ENCODE results near the gene PCGF1. TPM values are rescaled to one million over a fixed set of nuclear protein-coding genes. Genes with fewer than 3 reads are reported as not detected.

PCGF1 gene
- total and polyA plus RNA-seq, 9 of the 15 experiments (the other 6 are each of a cell fraction or from before 2014, with no cell fraction given) = 20.3 to 45.7 (median 29.3) TPM

GRCh38 chr2:74502720-74503505 lies 4.6 kb downstream of the PCGF1 start (continued):
- no peak for TF ChIP-seq IRF1 (CRISPR knock-in tag; IDR thresholded peaks at IDR 0.05; ENCODE audit: borderline replicate concordance)
- no peak for TF ChIP-seq NCOA6 (IDR thresholded peaks at IDR 0.05)
- no peak for TF ChIP-seq SMARCB1 (IDR thresholded peaks at IDR 0.05; ENCODE audit: insufficient read length, low read depth)
- TF ChIP-seq ZNF134 (CRISPR knock-in tag; conservative IDR thresholded peaks at IDR 0.05) = no peak
- TF ChIP-seq CBFA2T3 (IDR thresholded peaks at IDR 0.05) = peak; percentile 56
- TF ChIP-seq SRSF1 (IDR thresholded peaks at IDR 0.05; ENCODE audit: low read depth, low read length) = no peak
- TF ChIP-seq JUNB (CRISPR knock-in tag; conservative IDR thresholded peaks at IDR 0.05) = peak; percentile 66; the same call in 1 of the 2 replicates
- TF ChIP-seq REST (IDR thresholded peaks at IDR 0.05; ENCODE audit: borderline replicate concordance) = peak; percentile 30
- no peak; the same call in none of the 2 replicates for TF ChIP-seq REST (CRISPR knock-in tag; IDR thresholded peaks at IDR 0.05; ENCODE audit: low read depth)
- TF ChIP-seq CTCF (IDR thresholded peaks at IDR 0.05 in 2 of 3, conservative IDR thresholded peaks at IDR 0.05 in 1 of 3; ENCODE audit: insufficient read depth in 2 of 3, low read depth in 1 of 3, low read length in 3 of 3) = peak; percentile 58 to 63 (median 62)
- peak; percentile 81 for TF ChIP-seq TFAP4 (CRISPR knock-in tag; IDR thresholded peaks at IDR 0.05; ENCODE audit: borderline replicate concordance)
- no peak for TF ChIP-seq ZFP36 (IDR thresholded peaks at IDR 0.05; ENCODE audit: low read depth, low read length, partially characterized antibody)
- TF ChIP-seq ZNF511 (CRISPR knock-in tag; IDR thresholded peaks at IDR 0.05) = no peak
- no peak for TF ChIP-seq ZNF695 (CRISPR knock-in tag; IDR thresholded peaks at IDR 0.05)
- TF ChIP-seq MEIS2 (IDR thresholded peaks at IDR 0.05; ENCODE audit: partially characterized antibody) = peak; percentile 92

Data from K562 (cell line).